AG09319 (cell line): ENCODE measurements around the gene CHST3.

Experiments used
- DNase-seq: peaks from one replicate; pipeline ENCODE4 v3.0.0-alpha.2; 2010; ENCODE audit warnings: low read depth; ENCODE audit errors: extremely low read depth
- TF ChIP-seq, protein P1 (sequence below): IDR thresholded peaks from 2 replicates; pipeline ENCODE4 v1.5.1; 2011; ENCODE audit warnings: low read depth, mild to moderate bottlenecking, inconsistent platforms, low read length, moderate library complexity

The CHST3 gene

DNA sequence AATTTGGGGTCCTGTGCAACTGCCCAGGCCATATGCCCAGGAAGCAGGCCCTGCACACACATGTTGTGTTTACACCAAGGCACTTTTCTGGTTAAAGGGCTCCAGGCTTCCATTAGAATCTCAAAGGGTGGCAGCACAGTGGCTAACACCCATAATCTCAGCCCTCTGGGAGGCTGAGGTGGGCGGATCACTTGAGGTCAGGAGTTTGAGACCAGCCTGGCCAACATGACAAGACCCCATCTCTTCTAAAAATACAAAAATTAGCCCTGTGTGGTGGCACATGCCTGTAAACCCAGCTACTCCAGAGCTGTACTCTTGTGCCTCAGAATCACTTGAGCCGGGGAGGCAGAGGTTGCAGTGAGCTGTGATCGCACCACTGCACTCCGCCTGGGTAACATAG, 70.6 kb downstream of the CHST3 start:
- TF ChIP-seq, protein P1, sequence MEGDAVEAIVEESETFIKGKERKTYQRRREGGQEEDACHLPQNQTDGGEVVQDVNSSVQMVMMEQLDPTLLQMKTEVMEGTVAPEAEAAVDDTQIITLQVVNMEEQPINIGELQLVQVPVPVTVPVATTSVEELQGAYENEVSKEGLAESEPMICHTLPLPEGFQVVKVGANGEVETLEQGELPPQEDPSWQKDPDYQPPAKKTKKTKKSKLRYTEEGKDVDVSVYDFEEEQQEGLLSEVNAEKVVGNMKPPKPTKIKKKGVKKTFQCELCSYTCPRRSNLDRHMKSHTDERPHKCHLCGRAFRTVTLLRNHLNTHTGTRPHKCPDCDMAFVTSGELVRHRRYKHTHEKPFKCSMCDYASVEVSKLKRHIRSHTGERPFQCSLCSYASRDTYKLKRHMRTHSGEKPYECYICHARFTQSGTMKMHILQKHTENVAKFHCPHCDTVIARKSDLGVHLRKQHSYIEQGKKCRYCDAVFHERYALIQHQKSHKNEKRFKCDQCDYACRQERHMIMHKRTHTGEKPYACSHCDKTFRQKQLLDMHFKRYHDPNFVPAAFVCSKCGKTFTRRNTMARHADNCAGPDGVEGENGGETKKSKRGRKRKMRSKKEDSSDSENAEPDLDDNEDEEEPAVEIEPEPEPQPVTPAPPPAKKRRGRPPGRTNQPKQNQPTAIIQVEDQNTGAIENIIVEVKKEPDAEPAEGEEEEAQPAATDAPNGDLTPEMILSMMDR, result no peak
- DNase-seq, result no peak

DNA sequence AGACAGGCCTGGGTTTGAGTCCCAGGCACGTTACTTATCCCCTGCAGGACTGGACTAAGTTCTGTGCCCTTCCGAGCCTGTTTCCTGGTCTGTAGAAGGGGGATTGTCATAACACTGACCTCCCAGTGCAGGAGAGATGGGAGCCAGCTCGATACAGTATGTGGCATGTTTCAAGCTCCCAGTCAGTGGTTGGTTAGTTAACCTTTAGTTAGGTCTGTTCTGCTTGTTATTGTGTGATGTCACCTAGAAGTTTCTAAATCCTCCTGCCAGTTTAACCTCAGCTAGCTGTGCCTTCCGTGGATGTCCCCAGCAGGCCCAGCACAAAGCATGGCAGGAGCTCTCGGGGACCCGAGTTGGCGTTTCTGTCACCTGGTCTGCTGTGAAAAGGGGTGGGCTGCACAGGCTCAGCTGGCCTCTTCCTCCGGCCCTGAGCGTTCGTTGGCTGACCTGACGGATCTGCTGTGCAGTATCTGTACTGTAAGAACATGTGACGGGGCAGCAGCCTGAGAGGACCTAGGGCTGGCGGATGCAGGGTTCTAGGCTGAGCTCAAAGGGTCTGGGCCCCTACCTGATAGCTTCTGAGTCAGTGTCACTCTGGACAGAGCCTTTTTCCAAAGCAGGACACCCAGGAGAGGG, 71.2 kb downstream of the CHST3 start:
- no peak for DNase-seq
- TF ChIP-seq, protein P1, result no peak

DNA sequence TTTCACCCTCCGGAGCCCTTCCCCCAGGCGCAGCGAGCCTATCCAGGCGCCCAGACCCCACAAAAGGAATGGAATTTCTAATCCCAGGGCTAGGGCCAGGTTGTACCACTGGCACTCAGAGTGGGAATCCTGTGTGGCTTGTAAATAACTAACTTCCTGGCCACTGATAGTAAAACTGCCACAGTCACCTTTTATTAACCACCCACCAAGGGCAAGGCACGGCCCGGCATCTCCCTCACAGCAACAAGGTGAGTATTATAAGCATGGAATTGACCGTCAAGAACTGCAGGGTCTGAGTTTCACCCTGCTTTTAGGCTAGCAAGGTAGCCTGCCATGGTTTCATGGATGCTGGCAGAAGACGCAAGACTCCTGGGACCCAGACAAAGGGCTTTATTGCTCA, 73.1 kb downstream of the CHST3 start:
- TF ChIP-seq, protein P1, result no peak
- no peak for DNase-seq

DNA sequence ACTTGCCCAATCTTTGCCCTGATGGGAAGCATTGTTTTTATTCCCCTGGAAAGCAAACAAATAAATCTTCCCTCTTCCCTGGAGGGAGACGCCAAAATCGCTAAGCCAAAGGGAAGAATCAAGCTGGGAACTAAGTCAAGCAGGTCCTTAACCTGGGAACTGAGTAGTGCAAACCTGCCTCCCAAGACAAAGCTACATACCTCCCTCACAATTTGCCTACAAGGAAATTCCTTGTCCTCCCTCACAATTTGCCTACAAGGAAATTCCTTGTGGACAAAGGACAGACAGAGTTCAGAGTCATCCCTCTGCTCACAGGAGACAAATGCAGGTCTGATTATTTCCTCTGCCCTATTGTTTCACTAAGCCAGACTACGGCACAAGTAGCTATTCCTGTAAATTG, 73.6 kb downstream of the CHST3 start:
- no peak for DNase-seq
- TF ChIP-seq, protein P1, result no peak

DNA sequence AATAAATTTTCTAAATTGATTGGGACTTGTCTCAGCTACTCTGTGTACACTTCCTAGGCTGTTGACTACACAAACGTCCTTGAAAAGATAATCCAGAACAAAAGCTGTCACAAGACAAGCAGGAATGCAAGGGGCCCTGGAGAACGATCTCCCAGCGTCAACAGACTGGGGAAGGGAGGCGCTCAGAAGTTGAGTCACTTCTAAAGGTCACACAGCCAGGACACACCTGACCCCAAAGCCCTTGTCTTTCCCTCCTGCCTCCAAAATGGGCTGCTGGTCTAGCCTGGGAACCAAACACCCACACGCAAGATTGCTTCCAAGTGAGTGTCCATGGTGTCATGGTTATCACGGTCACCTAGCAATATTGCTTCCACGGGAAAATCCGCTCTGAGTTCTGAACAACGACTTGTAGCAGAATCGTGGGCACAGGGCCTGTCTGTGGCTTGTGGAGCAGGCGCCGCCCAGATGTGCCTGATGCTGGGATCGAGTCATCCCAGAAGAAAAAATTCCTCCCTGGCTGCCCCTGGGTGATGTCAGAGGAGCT, 74.3 kb downstream of the CHST3 start:
- no peak for DNase-seq
- TF ChIP-seq, protein P1, result no peak

DNA sequence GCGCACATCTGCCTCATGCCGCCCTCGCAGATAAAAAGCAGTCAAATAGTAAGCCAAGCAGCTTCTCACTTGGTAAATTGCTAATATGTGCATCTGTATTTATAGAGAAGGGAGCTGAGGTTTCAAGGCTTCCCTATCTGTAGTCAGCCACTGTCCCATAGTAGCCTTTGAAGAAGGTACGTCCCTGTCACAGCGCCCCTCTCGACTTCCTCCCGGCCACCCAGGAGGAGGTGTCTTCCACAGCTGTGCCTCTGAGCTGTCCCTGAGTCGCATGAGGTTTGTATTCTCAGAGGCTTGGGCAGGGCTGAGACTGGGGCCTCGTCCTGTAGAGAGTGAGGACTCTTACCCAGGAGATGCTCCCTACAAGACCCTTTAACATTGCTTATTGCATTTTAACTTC, 75.2 kb downstream of the CHST3 start:
- TF ChIP-seq, protein P1, result no peak
- DNase-seq, result no peak

DNA sequence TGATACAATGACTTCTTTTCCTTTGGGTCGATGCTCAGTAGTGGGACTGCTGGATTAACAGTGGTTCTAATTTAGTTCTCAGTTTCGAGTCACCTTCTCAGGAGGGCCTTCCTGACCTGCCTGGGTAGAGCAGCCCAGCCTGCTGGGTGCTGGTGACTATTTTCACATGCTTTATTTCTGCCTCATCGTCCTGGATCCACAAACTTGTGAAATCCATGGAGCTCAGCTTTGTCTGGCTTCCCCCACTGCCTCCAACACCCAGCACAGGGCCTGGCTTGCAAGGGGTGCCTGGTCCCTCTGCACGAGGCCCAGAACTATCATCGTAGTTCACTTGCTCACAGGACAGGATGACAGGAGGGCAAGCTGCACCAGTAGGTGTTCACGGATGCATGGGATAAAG, 77.3 kb downstream of the CHST3 start:
- TF ChIP-seq, protein P1, result no peak
- no peak for DNase-seq
